ENCODE data around the gene TEX35.

TEX35 gene

DNA sequence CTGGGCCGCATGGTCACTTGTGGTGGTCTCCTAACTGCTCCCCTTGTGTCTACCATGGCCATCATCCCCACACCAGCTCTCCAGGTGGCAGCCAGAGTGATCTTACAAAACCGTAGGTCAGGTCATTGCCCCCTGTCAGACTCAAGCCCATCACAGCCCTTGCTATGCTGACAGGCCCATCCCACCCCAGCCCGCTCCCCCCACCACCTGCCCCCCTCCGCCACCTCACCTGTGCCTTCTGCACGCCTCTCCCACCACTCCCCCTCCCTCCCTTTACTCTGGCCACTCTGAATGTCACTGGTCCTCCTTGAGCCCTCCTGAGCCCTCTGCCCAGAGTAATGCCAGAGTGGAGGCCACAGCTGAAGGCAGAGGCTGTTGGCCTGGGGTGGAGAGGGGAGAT, 28.5 kb downstream of the TEX35 start:
- DNase-seq (ENCODE audit: low read depth in 2 of 2): no peak
- no peak overlapping the region for H3K4me3 ChIP-seq (replicated peaks in 1 of 2; ENCODE audit: low read depth in 2 of 2, low read length in 2 of 2)
- TF ChIP-seq, protein P1, sequence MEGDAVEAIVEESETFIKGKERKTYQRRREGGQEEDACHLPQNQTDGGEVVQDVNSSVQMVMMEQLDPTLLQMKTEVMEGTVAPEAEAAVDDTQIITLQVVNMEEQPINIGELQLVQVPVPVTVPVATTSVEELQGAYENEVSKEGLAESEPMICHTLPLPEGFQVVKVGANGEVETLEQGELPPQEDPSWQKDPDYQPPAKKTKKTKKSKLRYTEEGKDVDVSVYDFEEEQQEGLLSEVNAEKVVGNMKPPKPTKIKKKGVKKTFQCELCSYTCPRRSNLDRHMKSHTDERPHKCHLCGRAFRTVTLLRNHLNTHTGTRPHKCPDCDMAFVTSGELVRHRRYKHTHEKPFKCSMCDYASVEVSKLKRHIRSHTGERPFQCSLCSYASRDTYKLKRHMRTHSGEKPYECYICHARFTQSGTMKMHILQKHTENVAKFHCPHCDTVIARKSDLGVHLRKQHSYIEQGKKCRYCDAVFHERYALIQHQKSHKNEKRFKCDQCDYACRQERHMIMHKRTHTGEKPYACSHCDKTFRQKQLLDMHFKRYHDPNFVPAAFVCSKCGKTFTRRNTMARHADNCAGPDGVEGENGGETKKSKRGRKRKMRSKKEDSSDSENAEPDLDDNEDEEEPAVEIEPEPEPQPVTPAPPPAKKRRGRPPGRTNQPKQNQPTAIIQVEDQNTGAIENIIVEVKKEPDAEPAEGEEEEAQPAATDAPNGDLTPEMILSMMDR (IDR thresholded peaks at IDR 0.05; ENCODE audit: low read depth, low read length): no peak

DNA sequence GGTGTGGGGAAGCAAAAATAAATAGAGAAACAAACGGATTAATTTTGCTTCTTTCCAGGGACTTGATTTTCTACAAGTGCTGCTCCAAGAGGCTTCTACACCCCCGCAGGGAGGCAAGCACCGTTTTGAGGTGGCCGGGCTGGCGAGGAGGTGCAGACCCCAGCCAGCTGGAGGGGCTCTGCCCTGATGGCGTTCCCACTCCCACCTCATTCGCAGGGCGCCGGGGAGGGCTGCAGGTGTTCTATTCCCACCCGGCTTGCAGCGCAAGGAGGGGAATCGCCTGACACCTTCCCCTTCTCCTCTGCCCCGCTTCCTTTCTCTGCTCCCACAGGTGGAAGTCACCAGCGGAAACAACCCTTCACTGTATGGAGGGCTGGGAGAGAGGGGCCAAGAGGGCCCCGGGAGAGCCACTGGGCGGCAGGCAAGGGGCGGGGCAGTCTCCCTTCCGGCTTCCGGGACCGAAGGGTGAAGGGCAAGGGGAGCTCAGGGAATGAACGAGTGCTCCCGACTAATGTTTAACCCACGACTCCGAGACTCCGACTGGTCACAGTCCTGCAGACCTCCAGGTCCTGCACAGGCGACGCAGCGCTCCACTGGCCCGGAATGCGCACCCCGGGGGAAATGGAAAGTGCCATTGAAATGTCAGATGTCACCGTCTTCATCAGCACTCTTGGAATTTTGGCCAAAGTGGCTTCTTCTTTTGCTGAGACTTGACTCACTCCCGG, 29.1 kb downstream of the TEX35 start:
- peak in 1 of 2 donors; percentile 11 for DNase-seq (ENCODE audit: low read depth in 2 of 2)
- H3K4me3 ChIP-seq (replicated peaks in 1 of 2; ENCODE audit: low read depth in 2 of 2, low read length in 2 of 2): peak overlapping the region; percentile 72 to 78
- TF ChIP-seq, protein P1 (IDR thresholded peaks at IDR 0.05; ENCODE audit: low read depth, low read length): no peak

DNA sequence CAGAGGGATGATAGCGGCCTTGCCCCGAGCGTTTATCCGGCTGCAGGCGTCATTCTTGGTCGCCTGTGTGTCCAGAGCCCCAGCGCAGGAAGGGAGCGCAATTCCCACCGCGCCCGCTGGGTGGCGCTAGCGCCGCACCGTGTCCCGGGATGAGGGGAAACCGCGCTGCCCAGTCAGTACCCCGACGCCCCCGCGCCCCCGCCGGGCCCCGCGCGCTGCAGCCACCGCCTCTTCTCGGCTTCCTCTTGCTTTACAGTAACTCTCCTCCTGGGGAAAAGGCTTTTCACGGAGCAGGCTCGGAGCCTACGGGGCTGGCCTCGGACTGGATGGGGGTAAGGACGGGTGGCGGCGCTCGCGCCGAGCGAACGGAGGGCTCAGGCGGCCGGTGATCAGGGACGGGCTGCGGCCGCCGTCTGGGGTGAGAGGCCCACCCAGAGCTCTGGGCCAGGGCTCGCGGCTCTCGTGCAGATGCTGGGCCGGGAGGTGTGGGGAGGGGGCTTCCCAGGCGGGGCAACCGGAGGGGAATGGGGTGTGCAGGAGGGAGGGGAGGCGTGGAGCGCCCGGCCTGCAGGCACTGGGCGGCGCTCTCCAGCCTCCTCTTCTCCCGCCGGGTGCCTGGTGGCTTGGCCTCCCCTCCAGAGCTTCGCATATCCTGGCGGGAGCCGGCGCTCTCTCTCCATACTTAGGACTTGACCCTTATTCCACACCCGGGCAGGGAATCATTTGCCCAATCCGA, 29.8 kb downstream of the TEX35 start:
- peak; percentile 83 to 95 for DNase-seq (ENCODE audit: low read depth in 2 of 2)
- peak overlapping the region; percentile 72 to 78 for H3K4me3 ChIP-seq (replicated peaks in 1 of 2; ENCODE audit: low read depth in 2 of 2, low read length in 2 of 2)
- TF ChIP-seq, protein P1 (IDR thresholded peaks at IDR 0.05; ENCODE audit: low read depth, low read length): peak; percentile 84

DNA sequence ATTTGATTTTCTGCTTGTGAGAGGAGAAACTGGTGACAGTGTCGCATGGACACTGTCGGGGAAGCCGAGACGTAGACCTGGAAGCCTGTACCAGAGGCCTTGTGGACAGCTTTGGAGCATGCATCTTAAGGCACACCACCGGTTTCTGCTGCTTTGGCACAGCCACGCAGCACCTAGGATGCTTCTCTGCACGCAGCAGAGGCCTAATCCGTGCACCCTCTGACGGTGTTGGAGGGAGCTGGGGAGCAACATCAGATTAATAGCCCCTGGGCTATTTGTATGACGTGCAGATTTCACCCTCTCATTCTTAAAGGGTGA, 30.3 kb downstream of the TEX35 start:
- no peak for DNase-seq (ENCODE audit: low read depth in 2 of 2)
- H3K4me3 ChIP-seq (replicated peaks in 1 of 2; ENCODE audit: low read depth in 2 of 2, low read length in 2 of 2): peak overlapping the region; percentile 72 to 78
- TF ChIP-seq, protein P1 (IDR thresholded peaks at IDR 0.05; ENCODE audit: low read depth, low read length): no peak

DNA sequence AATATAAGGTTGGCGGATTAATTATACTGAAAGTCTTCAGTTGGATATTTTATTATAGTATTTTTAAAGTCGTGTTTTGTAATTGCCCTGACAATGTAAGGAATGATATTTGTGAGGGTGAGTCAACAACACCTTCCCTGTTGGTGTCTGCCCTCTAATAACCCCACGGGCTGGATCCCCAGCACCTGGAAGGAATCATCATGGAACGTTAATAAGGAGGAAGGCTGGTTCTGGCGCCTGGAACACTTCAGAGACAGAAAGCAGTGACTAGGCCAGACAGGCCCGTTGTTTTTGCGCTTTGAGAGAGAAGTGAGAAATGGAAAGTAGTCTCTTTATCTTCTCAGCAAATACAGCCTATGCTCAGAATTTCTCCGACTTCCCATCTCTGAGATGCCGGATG, 31.6 kb downstream of the TEX35 start:
- TF ChIP-seq, protein P1 (IDR thresholded peaks at IDR 0.05; ENCODE audit: low read depth, low read length): no peak
- H3K4me3 ChIP-seq (replicated peaks in 1 of 2; ENCODE audit: low read depth in 2 of 2, low read length in 2 of 2): no peak overlapping the region
- DNase-seq (ENCODE audit: low read depth in 2 of 2): no peak

DNA sequence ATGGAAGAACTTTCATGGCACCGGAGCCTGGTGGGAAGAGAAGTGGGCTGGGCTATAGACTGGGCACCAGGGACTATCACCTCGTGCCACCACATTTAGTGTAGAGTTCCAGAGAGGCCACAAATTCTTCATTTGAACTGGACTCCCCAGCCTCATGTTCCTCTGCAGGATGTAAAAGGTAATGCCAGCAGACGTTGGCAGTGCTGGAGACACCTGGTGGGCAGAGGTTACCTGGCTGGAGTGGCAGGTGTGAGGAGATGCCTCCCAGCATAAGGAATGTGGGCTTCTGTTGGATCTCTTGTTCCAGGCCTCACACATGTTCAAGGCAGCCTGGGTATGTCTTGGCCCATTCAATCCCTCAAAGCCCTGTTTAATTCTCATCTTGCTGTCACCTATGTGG, 35.2 kb downstream of the TEX35 start:
- H3K4me3 ChIP-seq (replicated peaks in 1 of 2; ENCODE audit: low read depth in 2 of 2, low read length in 2 of 2): no peak overlapping the region
- TF ChIP-seq, protein P1 (IDR thresholded peaks at IDR 0.05; ENCODE audit: low read depth, low read length): no peak
- no peak for DNase-seq (ENCODE audit: low read depth in 2 of 2)

Measured in cardiac fibroblast (primary cell).